Liver (tissue), 9 donors: ENCODE data around the gene TMEM184C. TPM values are rescaled to one million over a fixed set of nuclear protein-coding genes. Genes with fewer than 3 reads are reported as not detected.

Experiments used
- DNase-seq: peaks from one replicate; pipeline ENCODE4 v3.0.0-alpha.2; 2017; ENCODE audit warnings: low spot score
- H3K27ac ChIP-seq, 2 donors: one replicate each; pipeline ENCODE4 v1.7.0; 2013; ENCODE audit warnings: inconsistent platforms in 2 of 2, low read length in 2 of 2, control low read depth in 1 of 2, low read depth in 1 of 2, mild to moderate bottlenecking in 1 of 2
- H3K27me3 ChIP-seq, 4 donors: one replicate each; pipeline versions ENCODE4 v1.6.1 to v1.7.0; 2013; ENCODE audit warnings: low read length in 3 of 4, inconsistent platforms in 1 of 4, mild to moderate bottlenecking in 1 of 4, moderate library complexity in 1 of 4; ENCODE audit not compliant: control insufficient read depth in 4 of 4, insufficient read depth in 4 of 4
- H3K36me3 ChIP-seq, 4 donors: one replicate each; pipeline versions ENCODE4 v1.6.1 to v1.7.0; 2013; ENCODE audit warnings: low read length in 3 of 4, mild to moderate bottlenecking in 3 of 4, low read depth in 1 of 4, moderate library complexity in 1 of 4; ENCODE audit not compliant: control insufficient read depth in 4 of 4, insufficient read depth in 3 of 4
- H3K4me1 ChIP-seq, 4 donors: one replicate each; pipeline versions ENCODE4 v1.6.1 to v1.7.0; 2013; ENCODE audit warnings: low read length in 3 of 4, mild to moderate bottlenecking in 3 of 4, moderate library complexity in 1 of 4; ENCODE audit not compliant: control insufficient read depth in 4 of 4, insufficient read depth in 4 of 4
- H3K4me3 ChIP-seq, 3 donors: one replicate each; pipeline versions ENCODE4 v1.6.1 to v1.7.0; 2013; ENCODE audit warnings: low read length in 3 of 3, control low read depth in 1 of 3, low read depth in 1 of 3, mild to moderate bottlenecking in 1 of 3
- H3K9ac ChIP-seq, 2 donors: one replicate each; pipeline ENCODE4 v1.7.0; 2013; ENCODE audit warnings: low read length in 2 of 2, mild to moderate bottlenecking in 2 of 2, moderate library complexity in 2 of 2, control low read depth in 1 of 2, low read depth in 1 of 2
- H3K9me3 ChIP-seq, 4 donors: one replicate each; pipeline versions ENCODE4 v1.6.1 to v1.7.0; 2013; ENCODE audit warnings: low read length in 3 of 4; ENCODE audit not compliant: control insufficient read depth in 4 of 4
- CTCF ChIP-seq: fragments of 150-350 bp; IDR thresholded peaks from 2 replicates; pipeline ENCODE4 v1.5.1; 2017; ENCODE audit warnings: improper control_type of control experiment, low read depth, low read length; ENCODE audit not compliant: missing input control
- EGR1 ChIP-seq, 2 donors: IDR thresholded peaks; 2 replicates each; pipeline ENCODE4 v1.6.1; 2016 to 2018; ENCODE audit warnings: antibody characterized with exemption in 2 of 2, low read depth in 2 of 2
- FOXA1 ChIP-seq: IDR thresholded peaks from 2 replicates; pipeline ENCODE4 v1.6.1; 2016; ENCODE audit warnings: antibody characterized with exemption
- FOXA2 ChIP-seq: IDR thresholded peaks from 2 replicates; pipeline ENCODE4 v1.6.1; 2016; ENCODE audit warnings: antibody characterized with exemption
- GABPA ChIP-seq, 2 donors: IDR thresholded peaks in 1 of 2; conservative IDR thresholded peaks in 1 of 2; 2 replicates each; pipeline ENCODE4 v1.6.1; 2016; ENCODE audit warnings: antibody characterized with exemption in 2 of 2, mild to moderate bottlenecking in 1 of 2, moderate library complexity in 1 of 2
- HNF4A ChIP-seq, 2 donors: conservative IDR thresholded peaks; 2 replicates each; pipeline ENCODE4 v1.6.1; 2016; ENCODE audit warnings: antibody characterized with exemption in 2 of 2, mild to moderate bottlenecking in 2 of 2
- HNF4G ChIP-seq: IDR thresholded peaks from 2 replicates; pipeline ENCODE4 v1.6.1; 2016; ENCODE audit warnings: antibody characterized with exemption
- JUND ChIP-seq, 2 donors: IDR thresholded peaks; 2 replicates each; pipeline ENCODE4 v1.6.1; 2016; ENCODE audit warnings: antibody characterized with exemption in 2 of 2
- MAX ChIP-seq: IDR thresholded peaks from 2 replicates; pipeline ENCODE4 v1.6.1; 2016; ENCODE audit warnings: antibody characterized with exemption
- NR2F2 ChIP-seq: IDR thresholded peaks from 2 replicates; pipeline ENCODE4 v1.6.1; 2016; ENCODE audit warnings: antibody characterized with exemption
- RAD21 ChIP-seq, 2 donors: IDR thresholded peaks; 2 replicates each; pipeline ENCODE4 v1.6.1; 2016; ENCODE audit warnings: antibody characterized with exemption in 2 of 2, mild to moderate bottlenecking in 2 of 2
- RXRA ChIP-seq, 2 donors: IDR thresholded peaks; 2 replicates each; pipeline ENCODE4 v1.6.1; 2017 to 2018; ENCODE audit warnings: antibody characterized with exemption in 2 of 2, mild to moderate bottlenecking in 1 of 2
- SP1 ChIP-seq: IDR thresholded peaks from 2 replicates; pipeline ENCODE4 v1.6.1; 2018; ENCODE audit warnings: antibody characterized with exemption, mild to moderate bottlenecking
- TAF1 ChIP-seq: conservative IDR thresholded peaks from 2 replicates; pipeline ENCODE4 v1.6.1; 2016; ENCODE audit warnings: antibody characterized with exemption, mild to moderate bottlenecking
- YY1 ChIP-seq: IDR thresholded peaks from 2 replicates; pipeline ENCODE4 v1.6.1; 2016; ENCODE audit warnings: antibody characterized with exemption, mild to moderate bottlenecking
- ZBTB33 ChIP-seq: IDR thresholded peaks from 2 replicates; pipeline ENCODE4 v1.6.1; 2016; ENCODE audit warnings: antibody characterized with exemption
- polyA plus RNA-seq, 2 donors: library from polyadenylated mRNA; stranded (reverse) in 1 of 2; unstranded in 1 of 2; fragments of 200-250 nt in 1 of 2; fragments of >200 nt in 1 of 2; fragmentation: Nextera tagmentation in 1 of 2; extraction: Ambion mirVana in 1 of 2; gene quantifications; one replicate each; pipeline versions ENCODE4 v1.2.1 to v1.2.3, GENCODE V29; 2013 to 2015
- total RNA-seq, 2 donors: library from RNA; depleted of rRNA; stranded (reverse); fragments of >200 nt; gene quantifications; one replicate each; pipeline ENCODE4 v1.2.3, GENCODE V29; 2014
- TF ChIP-seq, protein P1 (sequence below): IDR thresholded peaks from 2 replicates; pipeline ENCODE4 v1.6.1; 2016; ENCODE audit warnings: antibody characterized with exemption
- TF ChIP-seq, protein P2 (sequence below): IDR thresholded peaks from 2 replicates; pipeline ENCODE4 v1.6.1; 2016; ENCODE audit warnings: antibody characterized with exemption, mild to moderate bottlenecking
- donor health status: healthy.
- donor health status: healthy.
- donor health status: healthy.
- donor health status: healthy.
- donor health status: healthy.

Gene TMEM184C
- total and polyA plus RNA-seq, 4 donors: 9.1 to 31.4 (median 13.4) TPM

- TF ChIP-seq FOXA2 (no peak), RXRA (IDR thresholded peaks at IDR 0.05) (no peak), RAD21 (IDR thresholded peaks at IDR 0.05) (no peak), YY1 (no peak), TAF1 (no peak), MAX (no peak), GABPA (IDR thresholded peaks at IDR 0.05 in 1 of 2, conservative IDR thresholded peaks at IDR 0.05 in 1 of 2) (no peak), SP1 (no peak), FOXA1 (no peak), EGR1 (IDR thresholded peaks at IDR 0.05; ENCODE audit: low read depth in 2 of 2) (no peak), CTCF (no peak), ZBTB33 (no peak), NR2F2 (no peak), HNF4A (conservative IDR thresholded peaks at IDR 0.05) (no peak), JUND (IDR thresholded peaks at IDR 0.05) (no peak), HNF4G (no peak)
- TF ChIP-seq, protein P1, sequence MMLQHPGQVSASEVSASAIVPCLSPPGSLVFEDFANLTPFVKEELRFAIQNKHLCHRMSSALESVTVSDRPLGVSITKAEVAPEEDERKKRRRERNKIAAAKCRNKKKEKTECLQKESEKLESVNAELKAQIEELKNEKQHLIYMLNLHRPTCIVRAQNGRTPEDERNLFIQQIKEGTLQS: no peak
- TF ChIP-seq, protein P2, sequence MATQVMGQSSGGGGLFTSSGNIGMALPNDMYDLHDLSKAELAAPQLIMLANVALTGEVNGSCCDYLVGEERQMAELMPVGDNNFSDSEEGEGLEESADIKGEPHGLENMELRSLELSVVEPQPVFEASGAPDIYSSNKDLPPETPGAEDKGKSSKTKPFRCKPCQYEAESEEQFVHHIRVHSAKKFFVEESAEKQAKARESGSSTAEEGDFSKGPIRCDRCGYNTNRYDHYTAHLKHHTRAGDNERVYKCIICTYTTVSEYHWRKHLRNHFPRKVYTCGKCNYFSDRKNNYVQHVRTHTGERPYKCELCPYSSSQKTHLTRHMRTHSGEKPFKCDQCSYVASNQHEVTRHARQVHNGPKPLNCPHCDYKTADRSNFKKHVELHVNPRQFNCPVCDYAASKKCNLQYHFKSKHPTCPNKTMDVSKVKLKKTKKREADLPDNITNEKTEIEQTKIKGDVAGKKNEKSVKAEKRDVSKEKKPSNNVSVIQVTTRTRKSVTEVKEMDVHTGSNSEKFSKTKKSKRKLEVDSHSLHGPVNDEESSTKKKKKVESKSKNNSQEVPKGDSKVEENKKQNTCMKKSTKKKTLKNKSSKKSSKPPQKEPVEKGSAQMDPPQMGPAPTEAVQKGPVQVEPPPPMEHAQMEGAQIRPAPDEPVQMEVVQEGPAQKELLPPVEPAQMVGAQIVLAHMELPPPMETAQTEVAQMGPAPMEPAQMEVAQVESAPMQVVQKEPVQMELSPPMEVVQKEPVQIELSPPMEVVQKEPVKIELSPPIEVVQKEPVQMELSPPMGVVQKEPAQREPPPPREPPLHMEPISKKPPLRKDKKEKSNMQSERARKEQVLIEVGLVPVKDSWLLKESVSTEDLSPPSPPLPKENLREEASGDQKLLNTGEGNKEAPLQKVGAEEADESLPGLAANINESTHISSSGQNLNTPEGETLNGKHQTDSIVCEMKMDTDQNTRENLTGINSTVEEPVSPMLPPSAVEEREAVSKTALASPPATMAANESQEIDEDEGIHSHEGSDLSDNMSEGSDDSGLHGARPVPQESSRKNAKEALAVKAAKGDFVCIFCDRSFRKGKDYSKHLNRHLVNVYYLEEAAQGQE: no peak
- Histone ChIP-seq H3K27me3 (no peaks in the 10 kb centered on the region), H3K4me1 (no peaks in the 10 kb centered on the region), H3K9ac (no peak overlapping the region), H3K27ac (no peak overlapping the region), H3K9me3 (peaks cover 0 to 1% (median 0%) of the 10 kb centered on the region in 4 donors), H3K36me3 (peaks cover 2 to 19% (median 12%) of the 10 kb centered on the region in 4 donors), H3K4me3 (no peak overlapping the region)
- no peak for DNase-seq
Observed at GRCh38 chr4:147645099-147645498, 27.9 kb downstream of the TMEM184C start.
